ENCODE results near the gene VPS25. TPM values are rescaled to one million over a fixed set of nuclear protein-coding genes. Genes with fewer than 3 reads are reported as not detected.
"Not testable (repeated sequence)": the region's sequence is repeated elsewhere in the genome, so short reads cannot be mapped to it uniquely, and the experiment has no call there.

Gene VPS25
- total RNA-seq, 1 experiment from 2014 or later = 34.3 TPM

GRCh38 chr17:42740699-42741098 is 32.5 kb upstream of the VPS25 start:
- ChIA-PET CTCF (no interaction called here), POLR2A (ENCODE audit: low non-redundant PET) (no interaction called here)
- Histone ChIP-seq H3K4me1 (ENCODE audit: insufficient read depth, low read length, poor library complexity, severe bottlenecking) (no peaks in the 10 kb centered on the region), H3K27ac (ENCODE audit: low read depth, low read length, poor library complexity, severe bottlenecking) (no peak overlapping the region), H3K4me3 (ENCODE audit: low read depth, low read length, poor library complexity, severe bottlenecking) (no peak overlapping the region), H3K9me3 (ENCODE audit: low read depth, low read length, poor library complexity, severe bottlenecking) (no peaks in the 10 kb centered on the region), H3K27me3 (replicated peaks; ENCODE audit: insufficient read depth, low read depth, low read length, poor library complexity) (no peaks in the 10 kb centered on the region), H3K36me3 (ENCODE audit: insufficient read depth, low read length, poor library complexity, severe bottlenecking) (no peaks in the 10 kb centered on the region)
- TF ChIP-seq EZH2 (IDR thresholded peaks at IDR 0.05; ENCODE audit: borderline replicate concordance, low read depth, low read length, poor library complexity, severe bottlenecking) = no peak
- no peak for DNase-seq (ENCODE audit: low spot score)
- BruUV-seq (replicated peaks) = no TSS peak
- intact Hi-C loops (cut with micrococcal nuclease; ENCODE audit: unreplicated experiment) = no loop called here

GRCh38 chr17:42742916-42743315 is 30.3 kb upstream of the VPS25 start:
- BruUV-seq (replicated peaks); H3K27ac ChIP-seq (ENCODE audit: low read depth, low read length, poor library complexity, severe bottlenecking); H3K36me3 ChIP-seq (ENCODE audit: insufficient read depth, low read length, poor library complexity, severe bottlenecking); H3K4me3 ChIP-seq (ENCODE audit: low read depth, low read length, poor library complexity, severe bottlenecking); H3K4me1 ChIP-seq (ENCODE audit: insufficient read depth, low read length, poor library complexity, severe bottlenecking); DNase-seq (ENCODE audit: low spot score); POLR2A ChIA-PET (ENCODE audit: low non-redundant PET); H3K27me3 ChIP-seq (replicated peaks; ENCODE audit: insufficient read depth, low read depth, low read length, poor library complexity); intact Hi-C loops (cut with micrococcal nuclease; ENCODE audit: unreplicated experiment); H3K9me3 ChIP-seq (ENCODE audit: low read depth, low read length, poor library complexity, severe bottlenecking): not testable (repeated sequence)
- CTCF ChIA-PET = interaction anchor here (1.1 kb wide), 1 partner anchor 21 kb away, joined by 3 read pairs; no protein-coding TSS in a partner anchor

DNA sequence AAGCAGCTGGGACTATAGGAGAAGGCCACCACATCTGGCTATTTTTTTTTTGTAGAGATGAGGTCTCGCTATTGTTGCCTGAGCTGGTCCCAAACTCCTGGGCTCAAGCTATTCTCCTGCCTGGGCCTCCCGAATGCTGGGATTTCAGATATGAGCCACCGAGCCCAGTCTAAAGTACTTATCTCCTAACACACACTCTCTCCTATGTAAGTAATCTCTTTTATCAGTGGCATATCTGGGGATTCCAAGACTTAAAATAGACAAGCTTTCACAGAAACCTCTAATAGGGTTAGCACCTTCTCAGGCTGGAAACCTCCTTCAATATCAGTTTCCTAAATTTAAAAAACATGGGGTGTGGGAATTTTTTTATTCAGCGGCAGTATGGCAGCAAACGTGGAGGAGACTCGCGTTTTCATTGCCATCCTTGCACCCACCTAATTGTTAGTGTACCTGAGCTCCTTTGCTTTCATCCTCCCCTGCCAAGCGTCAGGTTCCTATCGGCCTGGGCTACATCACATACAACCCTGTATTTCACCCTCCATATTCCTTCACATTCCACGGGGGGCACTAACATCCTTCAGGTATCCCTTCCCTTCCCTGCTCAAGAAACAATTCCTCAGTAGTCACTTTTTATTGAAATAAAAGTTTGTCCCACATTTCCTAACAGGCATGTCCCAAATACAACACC is 29.5 kb upstream of the VPS25 start:
- no peaks in the 10 kb centered on the region for H3K9me3 ChIP-seq (ENCODE audit: low read depth, low read length, poor library complexity, severe bottlenecking)
- ChIA-PET CTCF (interaction anchor here (0.6 to 1.1 kb wide), 2 partner anchors 19 to 20 kb away, joined by 3 to 4 read pairs; no protein-coding TSS in a partner anchor), POLR2A (ENCODE audit: low non-redundant PET) (no interaction called here)
- intact Hi-C loops (cut with micrococcal nuclease; ENCODE audit: unreplicated experiment) = no loop called here
- DNase-seq (ENCODE audit: low spot score) = peak; percentile 3
- no peaks in the 10 kb centered on the region for H3K4me1 ChIP-seq (ENCODE audit: insufficient read depth, low read length, poor library complexity, severe bottlenecking)
- TF ChIP-seq, protein P1, sequence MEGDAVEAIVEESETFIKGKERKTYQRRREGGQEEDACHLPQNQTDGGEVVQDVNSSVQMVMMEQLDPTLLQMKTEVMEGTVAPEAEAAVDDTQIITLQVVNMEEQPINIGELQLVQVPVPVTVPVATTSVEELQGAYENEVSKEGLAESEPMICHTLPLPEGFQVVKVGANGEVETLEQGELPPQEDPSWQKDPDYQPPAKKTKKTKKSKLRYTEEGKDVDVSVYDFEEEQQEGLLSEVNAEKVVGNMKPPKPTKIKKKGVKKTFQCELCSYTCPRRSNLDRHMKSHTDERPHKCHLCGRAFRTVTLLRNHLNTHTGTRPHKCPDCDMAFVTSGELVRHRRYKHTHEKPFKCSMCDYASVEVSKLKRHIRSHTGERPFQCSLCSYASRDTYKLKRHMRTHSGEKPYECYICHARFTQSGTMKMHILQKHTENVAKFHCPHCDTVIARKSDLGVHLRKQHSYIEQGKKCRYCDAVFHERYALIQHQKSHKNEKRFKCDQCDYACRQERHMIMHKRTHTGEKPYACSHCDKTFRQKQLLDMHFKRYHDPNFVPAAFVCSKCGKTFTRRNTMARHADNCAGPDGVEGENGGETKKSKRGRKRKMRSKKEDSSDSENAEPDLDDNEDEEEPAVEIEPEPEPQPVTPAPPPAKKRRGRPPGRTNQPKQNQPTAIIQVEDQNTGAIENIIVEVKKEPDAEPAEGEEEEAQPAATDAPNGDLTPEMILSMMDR (conservative IDR thresholded peaks at IDR 0.05; ENCODE audit: low read depth, low read length) = 0 out of 2 replicates have a peak, but pooled peaks have one; percentile 11
- TF ChIP-seq EZH2 (IDR thresholded peaks at IDR 0.05; ENCODE audit: borderline replicate concordance, low read depth, low read length, poor library complexity, severe bottlenecking) = no peak
- H3K4me3 ChIP-seq (ENCODE audit: low read depth, low read length, poor library complexity, severe bottlenecking) = peak overlapping the region; percentile 59
- no peaks in the 10 kb centered on the region for H3K36me3 ChIP-seq (ENCODE audit: insufficient read depth, low read length, poor library complexity, severe bottlenecking)
- peak overlapping the region; percentile 58 for H3K27ac ChIP-seq (ENCODE audit: low read depth, low read length, poor library complexity, severe bottlenecking)
- BruUV-seq (replicated peaks) = TSS peak; percentile 36
- no peaks in the 10 kb centered on the region for H3K27me3 ChIP-seq (replicated peaks; ENCODE audit: insufficient read depth, low read depth, low read length, poor library complexity)

GRCh38 chr17:42744283-42744805 is 28.9 kb upstream of the VPS25 start:
- DNase-seq (ENCODE audit: low spot score) = peak; percentile 25
- CTCF ChIA-PET = no interaction called here
- no TSS peak for BruUV-seq (replicated peaks)
- no peaks in the 10 kb centered on the region for H3K36me3 ChIP-seq (ENCODE audit: insufficient read depth, low read length, poor library complexity, severe bottlenecking)
- H3K4me1 ChIP-seq (ENCODE audit: insufficient read depth, low read length, poor library complexity, severe bottlenecking) = no peaks in the 10 kb centered on the region
- intact Hi-C loops (cut with micrococcal nuclease; ENCODE audit: unreplicated experiment) = no loop called here
- TF ChIP-seq, protein P1 (conservative IDR thresholded peaks at IDR 0.05; ENCODE audit: low read depth, low read length) = no peak
- TF ChIP-seq EZH2 (IDR thresholded peaks at IDR 0.05; ENCODE audit: borderline replicate concordance, low read depth, low read length, poor library complexity, severe bottlenecking) = no peak
- no peaks in the 10 kb centered on the region for H3K27me3 ChIP-seq (replicated peaks; ENCODE audit: insufficient read depth, low read depth, low read length, poor library complexity)
- peak overlapping the region; percentile 58 for H3K27ac ChIP-seq (ENCODE audit: low read depth, low read length, poor library complexity, severe bottlenecking)
- peak overlapping the region; percentile 59 for H3K4me3 ChIP-seq (ENCODE audit: low read depth, low read length, poor library complexity, severe bottlenecking)
- H3K9me3 ChIP-seq (ENCODE audit: low read depth, low read length, poor library complexity, severe bottlenecking) = no peaks in the 10 kb centered on the region
- POLR2A ChIA-PET (ENCODE audit: low non-redundant PET) = no interaction called here

All from A673 (cell line).